ENCODE results near the gene SUN2. TPM values are rescaled to one million over a fixed set of nuclear protein-coding genes. Genes with fewer than 3 reads are reported as not detected.

SUN2 gene
- total RNA-seq, 3 donors from 2014 or later: 30.1 to 44.6 (median 44.0) TPM

DNA sequence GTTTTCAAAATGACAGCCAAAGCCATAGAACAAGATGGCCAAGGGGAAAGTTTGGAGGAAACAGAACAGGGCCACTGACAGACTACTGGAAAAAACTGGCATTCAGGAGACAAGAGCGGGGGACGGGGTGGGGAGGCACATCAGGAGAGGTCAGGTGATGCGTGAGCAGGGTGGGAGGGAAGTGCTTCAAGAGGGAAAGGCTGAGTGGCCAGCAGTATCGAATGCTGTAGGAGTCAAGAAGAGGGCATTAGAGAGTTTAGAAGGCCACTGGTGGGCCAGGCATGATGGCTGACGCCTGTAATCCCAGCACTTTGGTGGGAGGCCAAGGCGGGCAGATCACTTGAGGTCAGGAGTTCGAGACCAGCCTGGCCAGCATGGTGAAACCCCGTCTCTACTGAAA is 41.9 kb downstream of the SUN2 start:
- peaks cover 47% of the 10 kb centered on the region for H3K36me3 Mint-ChIP-seq (ENCODE audit: insufficient read depth)
- ATAC-seq (no peak), DNase-seq (no peak)
- peaks cover 58% of the 10 kb centered on the region for H3K4me1 Mint-ChIP-seq (ENCODE audit: low read depth)
- no peaks in the 10 kb centered on the region for H3K27me3 Mint-ChIP-seq (ENCODE audit: low read depth)
- no peaks in the 10 kb centered on the region for H3K9me3 Mint-ChIP-seq
- no peak overlapping the region for H3K4me3 Mint-ChIP-seq

DNA sequence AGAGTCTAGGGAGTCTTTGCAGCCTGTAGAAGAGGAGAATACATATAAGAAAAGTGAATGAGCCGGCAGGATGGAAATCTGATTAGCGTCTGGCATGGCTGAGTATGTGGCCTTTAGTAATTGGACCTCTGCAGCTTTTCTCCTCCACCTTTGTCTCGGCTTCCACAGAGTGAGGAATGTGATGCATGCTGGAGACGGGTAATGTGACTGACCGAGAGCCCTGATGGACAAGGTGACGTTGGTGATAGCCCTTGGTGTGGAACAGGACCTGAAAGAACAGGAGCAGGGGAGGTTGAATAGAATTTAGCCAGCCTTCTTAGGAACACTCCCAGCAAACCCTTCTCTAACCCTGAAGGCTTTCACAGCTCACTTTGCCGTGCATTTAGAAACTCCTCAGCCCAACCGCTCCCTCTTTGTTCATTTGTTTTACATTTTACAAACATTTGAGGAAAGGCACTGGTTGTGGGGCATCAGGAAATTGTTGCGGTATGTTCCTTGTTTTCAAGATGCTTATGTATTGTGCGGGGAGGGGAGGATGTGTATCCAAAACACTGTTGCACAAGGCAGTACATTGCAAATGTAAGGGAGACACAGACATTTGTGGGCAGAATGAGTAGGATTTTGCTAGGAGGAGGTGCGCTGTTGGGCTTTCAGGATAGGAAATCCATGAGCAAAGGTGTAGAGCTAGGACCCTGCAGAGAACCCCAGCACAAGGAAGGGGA is 43.2 kb downstream of the SUN2 start:
- no peak for DNase-seq
- peaks cover 68% of the 10 kb centered on the region for H3K4me1 Mint-ChIP-seq (ENCODE audit: low read depth)
- peaks cover 42% of the 10 kb centered on the region for H3K36me3 Mint-ChIP-seq (ENCODE audit: insufficient read depth)
- H3K27me3 Mint-ChIP-seq (ENCODE audit: low read depth): no peaks in the 10 kb centered on the region
- no peak overlapping the region for H3K4me3 Mint-ChIP-seq
- no peaks in the 10 kb centered on the region for H3K9me3 Mint-ChIP-seq
- no peak for ATAC-seq

DNA sequence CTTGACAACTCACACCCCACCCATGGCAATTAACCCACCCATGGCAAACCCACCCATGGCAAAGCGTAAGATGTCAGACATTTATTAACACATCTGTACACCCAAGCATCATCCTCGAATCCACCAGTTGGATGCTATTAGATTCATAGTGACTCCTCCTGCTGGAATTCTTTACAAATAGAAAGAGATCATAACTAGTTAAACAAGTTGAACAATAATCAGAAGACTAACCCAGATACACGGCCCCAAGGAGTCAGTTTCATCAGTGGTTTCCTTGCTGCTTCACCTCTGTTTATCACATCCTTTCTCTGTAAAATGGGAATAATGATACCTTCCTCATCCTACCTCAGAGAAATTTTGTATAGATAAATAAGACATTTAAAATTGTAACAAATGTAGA is 44.9 kb downstream of the SUN2 start:
- Mint-ChIP-seq H3K36me3 (ENCODE audit: insufficient read depth) (peaks cover 35% of the 10 kb centered on the region), H3K9me3 (no peaks in the 10 kb centered on the region), H3K4me3 (no peak overlapping the region), H3K27me3 (ENCODE audit: low read depth) (no peaks in the 10 kb centered on the region), H3K4me1 (ENCODE audit: low read depth) (peaks cover 78% of the 10 kb centered on the region)
- ATAC-seq (no peak), DNase-seq (no peak)

DNA sequence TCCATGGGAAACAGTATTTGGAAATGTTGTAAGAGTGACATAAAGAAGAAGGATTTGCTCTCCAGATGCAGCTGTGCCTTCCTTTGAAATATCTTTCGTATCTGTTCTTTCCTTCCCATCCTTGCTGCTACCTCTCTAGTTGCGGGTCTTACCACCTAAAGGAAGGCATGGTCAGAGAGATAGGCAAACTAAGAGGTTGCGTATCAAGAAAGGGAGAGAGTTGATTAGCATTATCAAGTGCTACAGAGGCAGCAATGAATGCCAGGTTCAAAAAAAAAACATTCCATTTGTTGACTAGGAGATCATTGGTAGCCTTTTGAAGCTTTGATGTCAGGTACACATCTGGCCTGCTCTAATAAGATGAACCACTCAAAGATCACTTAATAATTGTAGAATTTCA is 45.4 kb downstream of the SUN2 start:
- H3K4me3 Mint-ChIP-seq: no peak overlapping the region
- H3K36me3 Mint-ChIP-seq (ENCODE audit: insufficient read depth): peaks cover 35% of the 10 kb centered on the region
- DNase-seq (no peak), ATAC-seq (no peak)
- H3K9me3 Mint-ChIP-seq: no peaks in the 10 kb centered on the region
- no peaks in the 10 kb centered on the region for H3K27me3 Mint-ChIP-seq (ENCODE audit: low read depth)
- peaks cover 77% of the 10 kb centered on the region for H3K4me1 Mint-ChIP-seq (ENCODE audit: low read depth)

- Mint-ChIP-seq H3K36me3 (ENCODE audit: insufficient read depth) (peaks cover 30% of the 10 kb centered on the region), H3K4me1 (ENCODE audit: low read depth) (peaks cover 76% of the 10 kb centered on the region), H3K9me3 (no peaks in the 10 kb centered on the region), H3K27me3 (ENCODE audit: low read depth) (no peaks in the 10 kb centered on the region), H3K4me3 (no peak overlapping the region)
- DNase-seq (no peak), ATAC-seq (no peak)
Measured at GRCh38 chr22:38709306-38709705, 46.5 kb downstream of the SUN2 start.

GRCh38 chr22:38707984-38708383 is 47.8 kb downstream of the SUN2 start:
- H3K27me3 Mint-ChIP-seq (ENCODE audit: low read depth): no peaks in the 10 kb centered on the region
- H3K9me3 Mint-ChIP-seq: no peaks in the 10 kb centered on the region
- peaks cover 69% of the 10 kb centered on the region for H3K4me1 Mint-ChIP-seq (ENCODE audit: low read depth)
- peaks cover 27% of the 10 kb centered on the region for H3K36me3 Mint-ChIP-seq (ENCODE audit: insufficient read depth)
- DNase-seq: no peak
- H3K4me3 Mint-ChIP-seq: peak overlapping the region; percentile 92
- no peak for ATAC-seq

DNA sequence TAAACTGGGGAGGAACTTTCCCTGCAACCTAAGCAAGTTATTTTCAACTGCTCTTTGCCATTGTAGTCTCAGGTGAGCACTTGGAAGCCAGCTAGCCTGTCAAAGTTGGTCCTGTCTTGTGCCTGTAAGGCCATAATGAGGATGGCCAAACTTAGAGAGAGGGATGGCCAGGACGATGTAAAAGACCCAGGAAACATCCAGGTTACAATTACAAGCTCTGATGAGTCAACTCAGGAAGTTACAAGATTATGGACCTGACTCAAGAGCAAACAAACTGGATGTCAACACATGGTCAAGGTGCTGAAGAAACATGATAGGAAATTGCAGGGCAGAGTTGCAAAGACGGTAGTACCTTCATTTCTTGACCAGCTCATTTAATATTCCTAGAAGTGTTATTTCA is 48.5 kb downstream of the SUN2 start:
- Mint-ChIP-seq H3K36me3 (ENCODE audit: insufficient read depth) (peaks cover 27% of the 10 kb centered on the region), H3K4me1 (ENCODE audit: low read depth) (peaks cover 62% of the 10 kb centered on the region), H3K27me3 (ENCODE audit: low read depth) (no peaks in the 10 kb centered on the region), H3K4me3 (peak overlapping the region; percentile 92), H3K9me3 (no peaks in the 10 kb centered on the region)
- DNase-seq (no peak), ATAC-seq (no peak)

- Mint-ChIP-seq H3K4me3 (peak overlapping the region; percentile 92), H3K4me1 (ENCODE audit: low read depth) (peaks cover 58% of the 10 kb centered on the region), H3K27me3 (ENCODE audit: low read depth) (no peaks in the 10 kb centered on the region), H3K9me3 (no peaks in the 10 kb centered on the region), H3K36me3 (ENCODE audit: insufficient read depth) (peaks cover 24% of the 10 kb centered on the region)
- DNase-seq (no peak), ATAC-seq (no peak)
Measured at GRCh38 chr22:38706901-38707195, 49.0 kb downstream of the SUN2 start.

GRCh38 chr22:38706101-38706900 is 49.5 kb downstream of the SUN2 start:
- Mint-ChIP-seq H3K4me1 (ENCODE audit: low read depth) (peaks cover 64% of the 10 kb centered on the region), H3K36me3 (ENCODE audit: insufficient read depth) (peaks cover 23% of the 10 kb centered on the region), H3K4me3 (peak overlapping the region; percentile 92), H3K9me3 (no peaks in the 10 kb centered on the region), H3K27me3 (ENCODE audit: low read depth) (no peaks in the 10 kb centered on the region)
- ATAC-seq (peak; percentile 3 to 4), DNase-seq (peak; percentile 33)

- Mint-ChIP-seq H3K27me3 (ENCODE audit: low read depth) (no peaks in the 10 kb centered on the region), H3K36me3 (ENCODE audit: insufficient read depth) (peaks cover 15% of the 10 kb centered on the region), H3K4me1 (ENCODE audit: low read depth) (peaks cover 57% of the 10 kb centered on the region), H3K4me3 (peak within 1 kb of the TSS; percentile 92), H3K9me3 (no peaks in the 10 kb centered on the region)
- ATAC-seq (peak; percentile 81 to 83), DNase-seq (peak; percentile 94)
Measured at GRCh38 chr22:38705235-38706100, 50.3 kb downstream of the SUN2 start, which contains the start of gene GTPBP1. Gene GTPBP1, plus strand, starts transcription at chr22:38705944. Its CDS starts 12 bp downstream, at chr22:38705956.

GRCh38 chr22:38704654-38705234 is 51.1 kb downstream of the SUN2 start:
- Mint-ChIP-seq H3K4me3 (peak overlapping the region; percentile 83), H3K4me1 (ENCODE audit: low read depth) (peaks cover 55% of the 10 kb centered on the region)

GRCh38 chr22:38700789-38701628 is 54.8 kb downstream of the SUN2 start, which contains the start of gene JOSD1:
Gene JOSD1, minus strand, starts transcription at chr22:38700943. Its CDS starts 956 bp downstream, at chr22:38699987.
- Mint-ChIP-seq H3K9me3 (no peaks in the 10 kb centered on the region), H3K27me3 (ENCODE audit: low read depth) (no peaks in the 10 kb centered on the region), H3K4me3 (peak within 1 kb of the TSS; percentile 89), H3K4me1 (ENCODE audit: low read depth) (peaks cover 61% of the 10 kb centered on the region), H3K36me3 (ENCODE audit: insufficient read depth) (peaks cover 13% of the 10 kb centered on the region)
- DNase-seq (peak; percentile 99), ATAC-seq (peak; percentile 42 to 46)

More at GRCh38 chr22:38704654-38705234, 51.1 kb downstream of the SUN2 start:
- no peak for DNase-seq
- H3K27me3 Mint-ChIP-seq (ENCODE audit: low read depth): no peaks in the 10 kb centered on the region
- no peak for ATAC-seq
- peaks cover 10% of the 10 kb centered on the region for H3K36me3 Mint-ChIP-seq (ENCODE audit: insufficient read depth)
- H3K9me3 Mint-ChIP-seq: no peaks in the 10 kb centered on the region

DNA sequence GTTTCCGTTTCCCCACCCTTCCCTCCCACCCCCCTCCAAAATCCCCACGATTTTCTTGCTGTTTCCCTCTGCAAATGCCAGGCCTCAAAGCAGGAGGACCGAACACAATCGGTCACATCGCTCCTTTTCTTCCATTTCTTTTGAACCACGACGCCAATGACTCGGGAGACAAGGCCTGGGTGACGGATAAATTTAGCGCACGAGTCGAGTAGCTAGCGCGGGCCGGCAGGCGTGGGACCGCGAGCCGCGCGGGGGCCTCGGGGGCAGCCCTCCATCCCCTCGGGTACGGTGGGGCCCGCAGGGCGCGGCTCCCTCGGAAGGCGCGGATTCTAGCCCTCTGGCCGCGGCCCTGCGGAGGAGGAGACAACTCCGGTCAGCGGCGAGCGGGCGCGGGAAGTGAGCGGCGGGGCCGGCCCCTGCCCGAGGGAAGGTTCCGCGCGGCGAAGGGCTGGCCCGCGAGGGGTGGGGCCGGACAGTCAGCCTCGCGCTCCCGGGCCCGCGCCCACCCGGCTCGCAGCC is 55.5 kb downstream of the SUN2 start:
- peak overlapping the region; percentile 89 for H3K4me3 Mint-ChIP-seq
- no peak for DNase-seq
- no peaks in the 10 kb centered on the region for H3K27me3 Mint-ChIP-seq (ENCODE audit: low read depth)
- H3K4me1 Mint-ChIP-seq (ENCODE audit: low read depth): peaks cover 64% of the 10 kb centered on the region
- peaks cover 13% of the 10 kb centered on the region for H3K36me3 Mint-ChIP-seq (ENCODE audit: insufficient read depth)
- ATAC-seq: peak; percentile 10 to 12
- H3K9me3 Mint-ChIP-seq: no peaks in the 10 kb centered on the region
